Choroid plexus epithelial cell (primary cell): ENCODE data around the gene EFCAB8.

ENCODE experiments used
- DNase-seq: peaks from one replicate; pipeline ENCODE4 v3.0.0-alpha.2; 2010; ENCODE audit warnings: low read depth
- H3K4me3 ChIP-seq: 2 replicates; pipeline ENCODE4 v1.5.1; 2011; ENCODE audit warnings: low read depth, mild to moderate bottlenecking, control low read depth, low read length, moderate library complexity
- TF ChIP-seq, protein P1 (sequence below): conservative IDR thresholded peaks from 2 replicates; pipeline ENCODE4 v1.5.1; 2011; ENCODE audit warnings: low read depth, mild to moderate bottlenecking, control low read depth, inconsistent platforms, low read length, moderate library complexity

EFCAB8 gene

DNA sequence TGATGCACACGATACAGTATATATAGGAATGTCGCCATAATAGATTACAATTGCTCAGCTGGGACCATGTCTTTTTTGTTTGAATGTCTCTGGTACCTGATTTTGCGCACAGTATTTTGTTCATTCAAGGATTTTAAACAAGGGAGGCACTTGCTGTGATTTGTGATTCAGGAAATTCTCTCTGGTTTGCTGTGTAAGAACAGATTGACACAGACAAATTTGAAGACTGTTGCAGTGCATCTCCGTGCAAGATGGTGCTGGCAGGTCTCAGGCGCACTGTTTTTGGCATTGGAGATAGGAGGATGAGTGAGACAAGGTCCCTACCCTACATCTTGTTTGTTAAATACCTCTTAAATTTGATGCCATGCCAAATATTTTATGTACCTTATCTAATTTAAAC is 36.5 kb upstream of the EFCAB8 start:
- no peak for DNase-seq
- TF ChIP-seq, protein P1, sequence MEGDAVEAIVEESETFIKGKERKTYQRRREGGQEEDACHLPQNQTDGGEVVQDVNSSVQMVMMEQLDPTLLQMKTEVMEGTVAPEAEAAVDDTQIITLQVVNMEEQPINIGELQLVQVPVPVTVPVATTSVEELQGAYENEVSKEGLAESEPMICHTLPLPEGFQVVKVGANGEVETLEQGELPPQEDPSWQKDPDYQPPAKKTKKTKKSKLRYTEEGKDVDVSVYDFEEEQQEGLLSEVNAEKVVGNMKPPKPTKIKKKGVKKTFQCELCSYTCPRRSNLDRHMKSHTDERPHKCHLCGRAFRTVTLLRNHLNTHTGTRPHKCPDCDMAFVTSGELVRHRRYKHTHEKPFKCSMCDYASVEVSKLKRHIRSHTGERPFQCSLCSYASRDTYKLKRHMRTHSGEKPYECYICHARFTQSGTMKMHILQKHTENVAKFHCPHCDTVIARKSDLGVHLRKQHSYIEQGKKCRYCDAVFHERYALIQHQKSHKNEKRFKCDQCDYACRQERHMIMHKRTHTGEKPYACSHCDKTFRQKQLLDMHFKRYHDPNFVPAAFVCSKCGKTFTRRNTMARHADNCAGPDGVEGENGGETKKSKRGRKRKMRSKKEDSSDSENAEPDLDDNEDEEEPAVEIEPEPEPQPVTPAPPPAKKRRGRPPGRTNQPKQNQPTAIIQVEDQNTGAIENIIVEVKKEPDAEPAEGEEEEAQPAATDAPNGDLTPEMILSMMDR, result no peak
- H3K4me3 ChIP-seq, result no peak overlapping the region

DNA sequence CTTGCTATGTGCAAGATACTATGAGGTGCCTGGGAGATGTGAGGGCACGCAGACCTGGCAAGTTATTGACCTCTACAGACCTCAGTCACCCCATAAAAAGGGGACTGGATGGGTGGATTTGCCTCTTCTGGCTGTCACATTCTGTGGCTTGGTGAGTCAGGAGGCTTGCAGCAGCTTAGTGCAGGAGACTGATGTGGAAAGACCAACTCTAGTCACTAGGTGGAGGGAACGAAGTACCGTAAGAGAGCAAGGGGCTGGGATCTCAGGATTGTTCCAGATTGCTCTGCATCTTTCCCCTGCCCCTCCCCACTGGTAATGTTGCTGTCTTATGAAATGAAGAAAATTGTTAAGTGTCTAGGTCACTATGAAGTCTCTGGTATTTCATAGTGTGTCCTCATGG is 35.6 kb upstream of the EFCAB8 start:
- TF ChIP-seq, protein P1, result peak; percentile 47
- DNase-seq, result peak; percentile 88
- no peak overlapping the region for H3K4me3 ChIP-seq

DNA sequence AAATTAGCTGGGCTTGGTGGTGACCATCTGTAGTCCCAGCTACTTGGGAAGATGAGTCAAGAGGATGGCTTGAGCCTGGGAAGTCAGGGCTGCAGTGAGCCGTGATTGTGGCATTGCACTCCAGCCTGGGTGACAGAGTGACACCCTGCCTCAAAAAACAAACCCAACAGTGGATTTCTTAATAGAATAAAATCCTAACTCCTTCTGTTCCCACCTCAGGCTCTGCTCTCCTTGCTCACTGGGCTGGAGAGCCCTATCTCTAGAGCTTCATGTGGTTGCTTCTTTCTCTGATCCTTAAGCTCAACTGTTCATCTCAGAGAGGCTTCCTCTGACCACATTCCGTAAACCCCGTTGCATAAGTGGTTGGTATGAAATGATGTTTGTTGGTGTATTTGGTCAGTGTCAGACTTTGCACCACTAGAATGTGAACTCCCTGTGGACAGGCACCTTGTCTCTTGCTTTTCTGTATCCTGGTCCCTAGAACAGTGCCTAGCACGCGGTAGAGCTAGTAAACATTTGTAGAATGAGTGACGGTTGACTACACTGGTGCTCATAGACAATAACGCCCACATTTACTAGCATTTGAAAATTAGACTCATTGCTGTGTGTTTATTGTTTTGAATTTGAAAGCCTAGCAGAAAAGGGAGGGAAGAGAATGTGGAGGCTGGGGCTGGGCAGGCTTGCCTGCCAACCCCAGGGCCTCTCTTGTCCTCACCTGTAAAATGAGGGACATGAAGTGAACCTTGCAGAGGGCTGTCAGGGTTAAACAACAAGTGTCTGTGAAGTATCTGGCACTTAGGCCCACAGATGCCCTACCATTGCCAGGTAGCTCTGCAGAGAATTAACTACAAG is 34.8 kb upstream of the EFCAB8 start:
- TF ChIP-seq, protein P1, result no peak
- no peak overlapping the region for H3K4me3 ChIP-seq
- DNase-seq, result peak; percentile 63

DNA sequence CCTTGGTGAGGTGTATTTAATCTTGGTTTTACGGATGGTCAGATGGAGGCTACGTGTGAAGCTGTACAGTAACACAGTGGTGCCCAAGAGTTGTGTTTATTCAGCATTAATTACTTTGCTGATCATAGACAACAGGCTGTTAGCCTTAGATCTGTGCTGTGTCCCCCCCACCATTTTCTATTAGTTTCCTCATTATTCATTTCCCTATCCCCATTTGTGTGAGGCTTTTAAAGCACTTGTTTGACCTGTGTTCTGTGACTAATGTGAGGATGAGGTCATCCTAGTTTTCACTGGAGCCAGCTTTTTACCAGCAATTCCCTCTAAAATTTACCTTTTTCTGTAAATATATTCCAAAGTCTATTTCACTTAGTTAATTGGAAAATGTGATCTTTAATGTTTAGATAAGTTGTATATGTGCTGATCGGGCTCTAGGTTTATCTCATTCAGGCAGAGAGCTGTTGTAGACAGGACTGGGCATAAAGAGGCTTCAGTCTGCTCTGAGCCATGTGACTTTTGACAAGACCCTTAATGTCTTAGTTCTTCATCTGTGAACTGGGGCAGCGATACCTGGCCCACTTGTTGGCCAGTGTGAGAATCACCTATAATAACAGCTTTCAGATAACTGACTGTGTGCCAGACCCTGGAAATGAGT is 30.6 kb upstream of the EFCAB8 start:
- peak; percentile 39 for DNase-seq
- TF ChIP-seq, protein P1, result no peak
- H3K4me3 ChIP-seq, result no peak overlapping the region

DNA sequence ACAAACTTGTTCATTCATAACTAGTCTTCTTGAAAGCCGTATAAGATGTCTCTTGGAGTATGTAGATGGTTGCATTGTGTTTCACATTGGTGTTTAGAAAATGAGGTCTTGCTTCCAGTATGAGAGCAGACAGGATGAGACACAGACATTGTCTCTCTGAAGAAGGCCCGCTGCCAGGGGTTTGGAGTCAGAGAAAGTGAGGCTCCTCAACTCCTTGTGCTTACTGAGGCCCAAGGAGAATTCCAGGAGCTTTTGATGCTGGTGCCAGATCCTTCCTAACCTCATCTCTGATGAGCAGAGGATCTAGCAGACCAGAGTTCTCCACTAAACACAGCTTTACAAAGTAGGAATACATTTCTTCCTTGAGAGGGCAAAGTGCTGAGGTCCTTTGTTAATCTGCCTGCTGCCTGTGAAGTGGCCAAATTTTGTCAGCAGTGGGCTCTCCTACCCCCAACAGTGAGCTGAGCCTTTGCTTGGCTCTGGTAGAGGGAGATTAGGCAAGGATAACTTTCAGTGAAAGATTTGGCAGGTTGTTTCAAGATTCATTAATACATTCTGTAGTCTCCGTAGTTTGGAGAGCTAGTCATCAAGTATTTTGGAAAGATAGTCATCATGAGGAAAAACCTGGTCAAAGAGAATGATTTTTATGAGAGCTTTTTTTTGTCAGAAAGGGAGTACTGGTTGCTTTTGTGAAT is 29.3 kb upstream of the EFCAB8 start:
- TF ChIP-seq, protein P1, result no peak
- DNase-seq, result no peak
- H3K4me3 ChIP-seq, result no peak overlapping the region

DNA sequence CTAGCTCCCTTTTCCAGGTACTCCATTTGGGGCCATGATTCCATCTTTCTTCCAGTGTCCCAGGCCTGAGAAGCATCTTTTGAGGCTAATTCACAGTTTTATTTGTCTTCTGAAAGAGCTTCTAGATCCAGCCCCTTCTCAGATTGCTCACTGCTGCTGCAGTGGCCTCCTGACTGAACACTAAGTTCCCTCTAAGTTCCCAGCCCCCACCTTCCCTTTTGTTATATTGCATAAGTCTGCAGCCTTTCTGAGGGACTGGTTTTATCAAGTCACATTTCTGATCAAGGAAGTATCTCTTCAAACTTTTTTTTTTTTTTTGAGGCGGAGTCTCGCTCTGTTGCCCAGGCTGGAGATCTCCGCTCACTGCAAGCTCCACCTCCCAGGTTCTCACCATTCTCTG is 28.3 kb upstream of the EFCAB8 start:
- DNase-seq, result peak; percentile 87
- TF ChIP-seq, protein P1, result no peak

More for the DNA sequence above, 28.3 kb upstream of the EFCAB8 start:
- H3K4me3 ChIP-seq, result no peak overlapping the region
